Bronchial epithelial cell (primary cell): ENCODE measurements around the gene SULT2B1. TPM values are rescaled to one million over a fixed set of nuclear protein-coding genes. Genes with fewer than 3 reads are reported as not detected.

Source experiments
- DNase-seq: peaks from one replicate; pipeline ENCODE4 v3.0.0-alpha.2; 2010; ENCODE audit warnings: low read depth
- FAIRE-seq: peaks from 2 replicates; lab custom pipeline; 2011; peaks lifted over from hg19 to GRCh38; lab: Jason Lieb, UNC
- H3K27me3 ChIP-seq: 2 replicates; pipeline ENCODE4 v1.5.1; 2011; ENCODE audit warnings: low read length; ENCODE audit not compliant: control insufficient read depth, insufficient read depth
- H3K36me3 ChIP-seq: 2 replicates; pipeline ENCODE4 v1.5.1; 2011; ENCODE audit warnings: low read length; ENCODE audit not compliant: control insufficient read depth, insufficient read depth
- H3K4me3 ChIP-seq: 2 replicates; pipeline ENCODE4 v1.5.1; 2011; ENCODE audit warnings: mild to moderate bottlenecking, low read depth, low read length, control low read depth
- total RNA-seq: library from RNA; depleted of rRNA; stranded (reverse); fragments of >200 nt; gene quantifications from 2 replicates; pipeline ENCODE4 v1.2.1, GENCODE V29; 2014
- TF ChIP-seq, protein P1 (sequence below): IDR thresholded peaks from 2 replicates; pipeline ENCODE4 v1.5.1; 2011; ENCODE audit warnings: mild to moderate bottlenecking, moderate library complexity, low read length, control low read depth, inconsistent platforms; ENCODE audit not compliant: insufficient read depth, severe bottlenecking

SULT2B1 gene
- total RNA-seq, 1 donor from 2014 or later, result 3.4 TPM

- peaks cover 7% of the 10 kb centered on the region for H3K36me3 ChIP-seq
- H3K4me3 ChIP-seq, result peak overlapping the region; percentile 58
- peak; percentile 80 for DNase-seq
- no peaks in the 10 kb centered on the region for H3K27me3 ChIP-seq
- no peak for FAIRE-seq
- TF ChIP-seq, protein P1, sequence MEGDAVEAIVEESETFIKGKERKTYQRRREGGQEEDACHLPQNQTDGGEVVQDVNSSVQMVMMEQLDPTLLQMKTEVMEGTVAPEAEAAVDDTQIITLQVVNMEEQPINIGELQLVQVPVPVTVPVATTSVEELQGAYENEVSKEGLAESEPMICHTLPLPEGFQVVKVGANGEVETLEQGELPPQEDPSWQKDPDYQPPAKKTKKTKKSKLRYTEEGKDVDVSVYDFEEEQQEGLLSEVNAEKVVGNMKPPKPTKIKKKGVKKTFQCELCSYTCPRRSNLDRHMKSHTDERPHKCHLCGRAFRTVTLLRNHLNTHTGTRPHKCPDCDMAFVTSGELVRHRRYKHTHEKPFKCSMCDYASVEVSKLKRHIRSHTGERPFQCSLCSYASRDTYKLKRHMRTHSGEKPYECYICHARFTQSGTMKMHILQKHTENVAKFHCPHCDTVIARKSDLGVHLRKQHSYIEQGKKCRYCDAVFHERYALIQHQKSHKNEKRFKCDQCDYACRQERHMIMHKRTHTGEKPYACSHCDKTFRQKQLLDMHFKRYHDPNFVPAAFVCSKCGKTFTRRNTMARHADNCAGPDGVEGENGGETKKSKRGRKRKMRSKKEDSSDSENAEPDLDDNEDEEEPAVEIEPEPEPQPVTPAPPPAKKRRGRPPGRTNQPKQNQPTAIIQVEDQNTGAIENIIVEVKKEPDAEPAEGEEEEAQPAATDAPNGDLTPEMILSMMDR, result no peak
Measured at GRCh38 chr19:48634424-48635262, 82.7 kb downstream of the SULT2B1 start.

DNA sequence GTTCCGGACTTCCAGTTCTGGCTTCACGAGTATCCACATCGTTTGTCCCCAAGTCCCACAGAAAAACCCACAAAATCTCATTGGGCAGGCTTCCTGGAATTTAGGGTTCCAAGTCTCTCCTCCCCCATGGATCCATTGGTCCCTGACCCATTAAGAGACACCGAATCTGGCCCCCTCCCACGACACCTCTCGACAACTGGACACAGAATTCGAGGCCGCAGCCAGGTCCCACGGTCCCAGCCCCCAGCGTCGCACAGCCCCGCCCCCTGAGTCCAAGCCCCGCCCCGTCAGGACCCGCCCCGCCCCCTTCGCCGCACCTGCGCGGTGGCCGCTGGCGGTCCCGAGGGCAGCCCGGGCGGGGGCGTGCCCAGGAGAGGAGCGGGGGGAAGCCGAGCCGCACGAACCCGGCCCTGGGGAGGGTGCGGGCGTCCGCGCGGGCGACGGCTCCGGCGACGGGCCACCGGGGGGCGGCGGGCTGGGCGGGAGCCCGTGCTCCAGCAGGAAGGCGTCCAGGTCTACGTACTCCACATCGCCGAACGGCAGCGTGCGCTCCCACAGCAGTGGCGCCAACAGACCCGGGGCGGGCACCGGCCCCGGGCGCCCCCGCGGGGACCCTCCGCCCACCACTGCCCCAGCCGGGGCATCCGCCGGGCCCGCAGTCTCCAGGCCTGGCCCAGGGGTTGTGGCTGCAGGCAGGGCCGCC, 83.4 kb downstream of the SULT2B1 start:
- Histone ChIP-seq H3K4me3 (peak overlapping the region; percentile 58), H3K27me3 (no peaks in the 10 kb centered on the region), H3K36me3 (peaks cover 4% of the 10 kb centered on the region)
- TF ChIP-seq, protein P1, result no peak
- no peak for DNase-seq
- no peak for FAIRE-seq

DNA sequence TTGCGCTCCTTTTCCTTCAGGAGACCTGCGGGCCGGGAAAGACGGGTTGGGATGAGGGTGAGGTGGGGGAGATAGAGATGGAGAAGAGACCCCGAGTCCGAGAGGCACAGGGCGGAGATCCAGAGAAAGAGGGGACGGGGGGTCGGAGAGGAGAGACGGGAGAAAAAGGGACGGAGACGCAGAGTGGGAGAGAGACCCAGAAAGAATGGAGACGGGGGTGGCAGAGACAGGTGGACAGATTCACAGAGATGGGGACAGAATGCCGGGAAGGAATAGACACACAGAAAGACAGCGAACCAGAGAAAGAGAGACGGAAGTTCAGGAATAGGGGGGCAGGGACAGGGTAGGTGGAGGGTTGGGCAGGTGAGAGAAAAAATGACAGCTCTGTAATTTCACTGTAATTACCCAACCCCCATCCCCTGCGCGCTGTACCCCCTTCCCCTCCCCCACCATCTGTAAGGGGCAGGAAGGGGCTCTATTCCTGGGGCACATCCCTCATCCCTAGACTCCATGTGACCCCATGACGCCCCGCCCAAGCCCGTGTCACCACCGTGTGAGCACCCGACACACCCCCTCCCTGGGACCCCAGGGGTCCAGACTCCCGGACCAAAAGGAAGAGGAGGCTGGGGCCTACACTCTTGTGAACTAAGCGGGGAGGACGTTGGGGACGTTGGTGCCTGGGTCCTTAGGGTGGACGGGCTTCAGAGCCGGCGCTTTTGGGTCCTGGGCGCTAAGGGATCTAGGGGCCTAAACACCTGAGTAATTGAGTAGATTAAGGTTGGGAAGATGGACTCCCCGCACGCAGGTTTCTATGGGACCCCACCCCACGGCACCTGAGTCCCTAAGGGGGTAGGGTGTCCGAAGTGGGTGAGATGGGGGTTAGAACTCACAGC, 84.2 kb downstream of the SULT2B1 start:
- Histone ChIP-seq H3K4me3 (peak overlapping the region; percentile 58), H3K27me3 (no peaks in the 10 kb centered on the region), H3K36me3 (peaks cover 2% of the 10 kb centered on the region)
- TF ChIP-seq, protein P1, result no peak
- DNase-seq, result no peak
- no peak for FAIRE-seq

DNA sequence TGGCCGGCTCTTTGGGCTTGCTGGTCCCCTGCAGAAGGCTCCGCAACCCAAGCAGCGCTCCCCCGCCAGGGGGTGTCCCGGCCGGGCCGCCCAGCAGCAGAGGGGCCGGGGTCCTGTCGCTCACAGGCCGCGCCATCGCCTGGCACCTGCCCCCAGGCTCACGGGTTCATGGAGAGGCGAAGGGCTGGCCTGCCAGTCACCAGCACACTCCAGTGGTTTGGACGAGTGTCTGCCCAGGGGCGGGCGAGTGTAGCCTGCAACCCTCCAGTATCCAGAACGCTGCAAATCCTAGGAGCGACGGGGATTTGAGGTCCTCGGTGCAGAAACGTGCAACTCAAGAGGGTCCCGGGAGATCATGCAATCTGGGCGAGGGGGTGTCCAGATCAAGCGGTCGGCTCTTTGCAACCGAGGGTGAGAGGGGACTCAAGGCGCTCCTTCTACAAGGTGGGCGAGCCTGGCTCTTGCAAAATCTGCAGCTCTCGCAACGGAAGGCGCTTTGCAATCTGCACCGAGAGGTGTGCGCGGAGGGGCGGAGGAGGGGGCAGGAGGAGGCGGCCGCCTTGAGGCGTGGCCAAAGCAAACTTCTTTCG, 85.0 kb downstream of the SULT2B1 start, which contains the start of gene DBP:
TSS of gene DBP (minus strand) at position 521 of the 590 bp plus-strand sequence. CDS start at position 136, 385 bp downstream.
- H3K4me3 ChIP-seq, result peak within 1 kb of the TSS; percentile 58

More for the DNA sequence above, 85.0 kb downstream of the SULT2B1 start, which contains the start of gene DBP:
- H3K27me3 ChIP-seq, result no peaks in the 10 kb centered on the region
- FAIRE-seq (no peak), DNase-seq (no peak)
- TF ChIP-seq, protein P1, result peak; percentile 42
- H3K36me3 ChIP-seq, result no peaks in the 10 kb centered on the region
